GM12875 (cell line): Measurements from ENCODE around the gene PILRA.

Experiments used
- H3K4me3 ChIP-seq: one replicate; pipeline ENCODE4 v1.5.1; 2011; ENCODE audit warnings: low read depth, low read length, control low read depth
- CTCF ChIP-seq: IDR thresholded peaks from 2 replicates; pipeline ENCODE4 v1.5.1; 2011; ENCODE audit warnings: low read depth, mild to moderate bottlenecking, control low read depth, inconsistent platforms, low read length, moderate library complexity, borderline replicate concordance; ENCODE audit not compliant: insufficient read depth

The PILRA gene

GRCh38 chr7:100389437-100390088 lies 16.3 kb downstream of the PILRA start:
- H3K4me3 ChIP-seq: no peak overlapping the region
- no peak for TF ChIP-seq CTCF

- TF ChIP-seq CTCF: no peak
- no peak overlapping the region for H3K4me3 ChIP-seq
These were observed 17.2 kb downstream of the PILRA start for GRCh38 chr7:100390286-100391009.

- no peak for TF ChIP-seq CTCF
- H3K4me3 ChIP-seq: no peak overlapping the region
These were observed 20.1 kb downstream of the PILRA start for GRCh38 chr7:100393233-100393905.

GRCh38 chr7:100394077-100394476 lies 20.8 kb downstream of the PILRA start:
- TF ChIP-seq CTCF: no peak
- H3K4me3 ChIP-seq: no peak overlapping the region

GRCh38 chr7:100396421-100396982 lies 23.2 kb downstream of the PILRA start:
- H3K4me3 ChIP-seq: no peak overlapping the region

More at GRCh38 chr7:100396421-100396982, 23.2 kb downstream of the PILRA start:
- no peak for TF ChIP-seq CTCF
